Kidney epithelial cell (primary cell): Measurements from ENCODE around the gene RAPSN. TPM values are rescaled to one million over a fixed set of nuclear protein-coding genes. Genes with fewer than 3 reads are reported as not detected.

Experiments
- DNase-seq: peaks from one replicate; pipeline ENCODE4 v3.0.0-alpha.2; 2010; ENCODE audit warnings: low read depth
- H3K27me3 ChIP-seq: 2 replicates; pipeline ENCODE4 v1.6.0; 2011; ENCODE audit warnings: low read length; ENCODE audit not compliant: control insufficient read depth, insufficient read depth
- H3K36me3 ChIP-seq: 2 replicates; pipeline ENCODE4 v1.5.1; 2011; ENCODE audit warnings: low read length; ENCODE audit not compliant: control insufficient read depth, insufficient read depth
- H3K4me3 ChIP-seq: 2 replicates; pipeline ENCODE4 v1.5.1; 2011; ENCODE audit warnings: low read depth, mild to moderate bottlenecking, control low read depth, low read length
- CTCF ChIP-seq: IDR thresholded peaks from 2 replicates; pipeline ENCODE4 v1.5.1; 2011; ENCODE audit warnings: mild to moderate bottlenecking, moderate library complexity, low read length, control low read depth, inconsistent platforms; ENCODE audit not compliant: insufficient read depth, poor library complexity, severe bottlenecking
- total RNA-seq: library from RNA; depleted of rRNA; stranded (reverse); fragments of >200 nt; gene quantifications from 2 replicates; pipeline ENCODE4 v1.2.3, GENCODE V29; 2015

Gene RAPSN
- total RNA-seq, 1 donor from 2014 or later, result 0.21 TPM

- Histone ChIP-seq H3K27me3 (no peaks in the 10 kb centered on the region), H3K36me3 (no peaks in the 10 kb centered on the region), H3K4me3 (no peak overlapping the region)
- DNase-seq, result no peak
- no peak for TF ChIP-seq CTCF
These were observed 7.5 kb downstream of the RAPSN start for GRCh38 chr11:47441421-47441820.

GRCh38 chr11:47440054-47440476 lies 8.9 kb downstream of the RAPSN start:
- no peak for TF ChIP-seq CTCF
- Histone ChIP-seq H3K4me3 (no peak overlapping the region), H3K36me3 (no peaks in the 10 kb centered on the region), H3K27me3 (no peaks in the 10 kb centered on the region)
- DNase-seq, result no peak

GRCh38 chr11:47438721-47439120 lies 10.2 kb downstream of the RAPSN start:
- no peaks in the 10 kb centered on the region for H3K36me3 ChIP-seq

GRCh38 chr11:47437746-47438418 lies 11.1 kb downstream of the RAPSN start:
- H3K27me3 ChIP-seq, result no peaks in the 10 kb centered on the region
- no peak overlapping the region for H3K4me3 ChIP-seq
- DNase-seq, result no peak
- H3K36me3 ChIP-seq, result no peaks in the 10 kb centered on the region
- TF ChIP-seq CTCF, result no peak

More at GRCh38 chr11:47438721-47439120, 10.2 kb downstream of the RAPSN start:
- DNase-seq, result no peak
- Histone ChIP-seq H3K27me3 (no peaks in the 10 kb centered on the region), H3K4me3 (no peak overlapping the region)
- no peak for TF ChIP-seq CTCF

GRCh38 chr11:47437218-47437745 lies 11.7 kb downstream of the RAPSN start:
- DNase-seq, result no peak
- Histone ChIP-seq H3K4me3 (no peak overlapping the region), H3K27me3 (no peaks in the 10 kb centered on the region), H3K36me3 (no peaks in the 10 kb centered on the region)
- no peak for TF ChIP-seq CTCF

- TF ChIP-seq CTCF, result no peak
- DNase-seq, result no peak
- H3K36me3 ChIP-seq, result no peaks in the 10 kb centered on the region
- H3K27me3 ChIP-seq, result no peaks in the 10 kb centered on the region
- no peak overlapping the region for H3K4me3 ChIP-seq
These were observed 12.2 kb downstream of the RAPSN start for GRCh38 chr11:47436726-47437125.
